Measurements from ENCODE around the gene PRKAG2.
A peak's percentile ranks its signal among the peaks of the same experiment; 100 is the strongest.
"Not testable (repeated sequence)": the region's sequence is repeated elsewhere in the genome, so short reads cannot be mapped to it uniquely, and the experiment has no call there.

The PRKAG2 gene

DNA sequence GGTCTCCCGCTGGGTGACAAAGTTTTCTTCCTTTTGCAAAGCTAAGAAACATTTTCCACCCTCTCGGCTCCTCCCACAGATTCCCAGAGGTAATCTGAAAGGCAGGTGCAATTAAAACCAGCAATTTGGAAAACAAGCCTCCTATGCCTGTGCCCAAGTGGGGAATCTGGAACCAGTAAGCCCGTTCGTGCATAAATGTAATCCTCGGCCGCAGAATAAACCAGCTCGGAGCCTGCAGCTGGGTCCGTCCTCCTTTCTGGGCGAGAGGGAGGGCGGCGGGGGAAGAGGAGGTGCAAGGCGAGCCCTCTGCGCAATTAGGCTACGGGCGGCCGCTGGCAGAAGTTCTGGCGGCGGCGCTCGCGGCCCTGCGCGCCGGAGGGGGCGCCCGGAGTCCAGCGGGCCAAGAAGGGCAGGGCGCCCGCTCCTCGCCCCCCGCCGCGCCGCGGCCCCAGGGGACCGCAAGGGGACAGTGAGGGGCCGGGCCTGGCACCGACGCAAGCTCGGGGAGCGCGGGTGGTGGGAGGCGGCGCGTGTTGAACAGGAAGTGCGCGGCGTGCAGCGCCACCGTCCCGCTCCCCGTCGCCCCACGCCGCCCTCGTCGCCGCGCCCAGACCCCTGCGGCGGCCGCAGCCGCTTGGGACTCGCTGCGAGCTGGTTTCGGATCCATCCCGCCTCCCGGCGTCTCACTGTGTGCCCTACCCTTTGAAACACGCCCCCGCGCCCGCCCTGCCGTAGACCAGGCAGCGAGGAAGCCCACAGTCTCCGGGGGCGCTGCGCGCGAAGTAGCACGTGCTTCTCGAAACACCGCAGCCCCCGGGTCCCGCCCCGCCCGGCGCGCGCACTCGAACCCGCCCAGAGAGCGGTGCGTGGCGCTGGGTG is at the start of gene PRKAG2:
PRKAG2 (minus strand) TSS at position 217 of the 879 bp plus-strand sequence. CDS start 495 bp downstream, outside the sequence.
- intact Hi-C loops (cut with micrococcal nuclease), result loop anchor here (2.0 to 5.0 kb wide), 5 partner anchors 26 to 245 kb away; no protein-coding TSS in a partner anchor
- Mint-ChIP-seq H3K36me3 (ENCODE audit: low read depth) (peaks cover 22% of the 10 kb centered on the region), H3K4me3 (peak within 1 kb of the TSS; percentile 98), H3K9me3 (no peaks in the 10 kb centered on the region), H3K4me1 (ENCODE audit: low read depth) (peaks cover 40% of the 10 kb centered on the region), H3K27ac (peak within 1 kb of the TSS; percentile 97), H3K27me3 (no peaks in the 10 kb centered on the region)

DNA sequence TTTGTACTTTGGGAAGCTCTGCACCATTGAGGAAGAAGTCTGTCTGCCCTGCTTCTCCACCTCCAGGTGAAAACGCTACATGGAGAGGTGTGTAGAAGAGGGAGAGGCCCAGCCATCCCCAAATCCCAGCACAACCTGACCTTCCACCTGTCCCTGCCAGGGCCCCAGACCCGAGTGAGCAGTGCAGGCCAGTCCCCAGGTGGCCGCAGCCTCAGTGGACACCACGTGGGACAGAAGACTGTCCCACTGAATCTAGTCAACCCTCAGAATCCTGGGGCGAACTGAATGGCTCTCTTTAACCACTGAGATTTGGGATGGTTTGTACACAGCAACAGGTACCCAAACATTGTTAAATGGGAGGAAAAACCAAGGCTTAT is 49.4 kb upstream of the PRKAG2 start:
- intact Hi-C loops (cut with micrococcal nuclease), result no loop called here

DNA sequence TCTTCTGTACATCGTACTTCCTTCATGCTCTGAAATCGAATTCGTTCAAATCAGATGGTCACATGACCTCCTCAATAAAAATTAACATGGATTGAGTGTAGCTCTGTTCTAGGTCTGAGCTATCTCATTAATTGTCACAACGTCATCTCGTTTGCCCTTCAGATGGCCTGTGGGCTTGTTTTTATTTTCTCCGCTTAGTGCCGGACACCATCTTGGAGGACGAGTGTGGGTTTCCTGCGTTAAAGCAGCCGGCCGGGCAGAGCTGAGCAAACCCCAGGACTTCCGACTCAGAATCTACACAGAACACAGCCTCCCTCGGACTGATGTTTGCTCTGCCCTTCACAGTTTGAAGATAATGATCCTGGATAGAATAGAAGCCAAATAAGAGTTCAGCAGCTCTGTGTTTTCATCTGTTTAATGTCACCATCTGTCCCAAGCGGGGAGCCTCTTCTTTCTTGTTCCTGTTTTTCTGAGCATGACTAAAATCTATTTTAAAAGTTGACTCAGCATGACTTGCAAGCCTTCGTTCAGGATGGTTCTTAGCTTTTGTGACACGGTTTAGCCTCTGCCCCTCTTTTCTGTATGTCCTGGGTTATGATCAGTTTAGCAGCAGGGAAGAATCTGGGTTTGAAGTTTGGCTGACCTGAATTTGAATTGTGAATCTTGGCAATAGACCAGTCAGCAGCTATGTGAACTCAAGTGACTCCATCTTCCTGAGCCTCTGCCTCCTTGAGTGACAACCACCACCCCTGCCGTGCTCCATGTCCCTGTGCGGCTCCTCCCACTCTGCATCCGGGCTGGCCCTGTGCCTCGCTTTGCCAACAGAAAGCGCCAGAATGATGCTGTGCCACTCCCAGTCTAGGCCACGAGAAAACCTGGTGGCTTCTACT is 48.8 kb upstream of the PRKAG2 start:
- Mint-ChIP-seq H3K4me3 (peak overlapping the region; percentile 59), H3K4me1 (ENCODE audit: low read depth) (peaks cover 74% of the 10 kb centered on the region), H3K9me3 (no peaks in the 10 kb centered on the region), H3K27ac (peak overlapping the region; percentile 99), H3K27me3 (no peaks in the 10 kb centered on the region), H3K36me3 (ENCODE audit: low read depth) (no peaks in the 10 kb centered on the region)
- intact Hi-C loops (cut with micrococcal nuclease), result no loop called here

More for the DNA sequence above, 49.4 kb upstream of the PRKAG2 start:
- Mint-ChIP-seq H3K36me3 (ENCODE audit: low read depth) (no peaks in the 10 kb centered on the region), H3K4me3 (peak overlapping the region; percentile 59), H3K9me3 (no peaks in the 10 kb centered on the region), H3K4me1 (ENCODE audit: low read depth) (peaks cover 69% of the 10 kb centered on the region), H3K27me3 (no peaks in the 10 kb centered on the region), H3K27ac (peak overlapping the region; percentile 99)

DNA sequence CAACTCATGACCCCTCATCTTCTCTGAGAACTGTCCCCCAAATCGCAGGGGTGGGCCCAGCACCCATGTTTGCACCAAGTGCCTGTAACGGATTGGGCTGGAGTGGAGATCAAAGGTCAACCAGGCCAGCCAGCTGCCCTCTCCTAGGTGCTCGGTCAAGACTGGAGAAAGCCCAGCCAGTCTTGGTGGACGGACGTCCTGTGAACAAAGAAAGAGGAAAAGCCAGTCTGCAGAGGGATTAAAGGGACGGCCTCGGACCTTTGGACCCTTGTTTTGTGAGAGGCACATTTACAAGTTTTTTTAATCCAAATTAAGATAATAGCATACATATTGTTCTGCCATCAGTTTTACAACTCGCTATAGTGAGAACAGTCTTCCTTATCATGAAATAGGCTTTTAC is 47.6 kb upstream of the PRKAG2 start:
- Mint-ChIP-seq H3K36me3 (ENCODE audit: low read depth) (no peaks in the 10 kb centered on the region), H3K9me3 (no peaks in the 10 kb centered on the region), H3K4me3 (no peak overlapping the region), H3K27me3 (no peaks in the 10 kb centered on the region), H3K27ac (peak overlapping the region; percentile 95), H3K4me1 (ENCODE audit: low read depth) (peaks cover 77% of the 10 kb centered on the region)
- intact Hi-C loops (cut with micrococcal nuclease), result no loop called here

DNA sequence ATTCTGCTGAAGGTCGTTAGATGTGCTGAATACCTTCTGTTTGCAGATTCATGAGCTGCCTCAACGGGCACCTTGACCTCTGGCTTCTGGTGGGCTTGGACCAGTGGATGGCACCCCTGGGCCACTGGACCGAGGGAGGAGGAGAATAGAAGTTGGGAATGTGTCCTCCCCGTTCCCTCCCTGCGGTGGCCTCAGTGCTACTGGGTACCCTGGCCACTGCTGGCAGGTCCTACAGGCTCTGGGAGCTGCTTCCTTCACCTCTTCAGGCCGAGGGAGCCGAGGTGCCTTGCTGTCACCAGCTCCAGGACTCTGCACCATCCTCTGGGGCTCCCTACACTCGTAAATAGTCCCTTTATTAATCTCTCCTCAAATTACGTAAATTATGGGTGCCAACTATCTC is 47.1 kb upstream of the PRKAG2 start:
- no peaks in the 10 kb centered on the region for H3K27me3 Mint-ChIP-seq
- H3K27ac Mint-ChIP-seq, result peak overlapping the region; percentile 95
- intact Hi-C loops (cut with micrococcal nuclease), result no loop called here

DNA sequence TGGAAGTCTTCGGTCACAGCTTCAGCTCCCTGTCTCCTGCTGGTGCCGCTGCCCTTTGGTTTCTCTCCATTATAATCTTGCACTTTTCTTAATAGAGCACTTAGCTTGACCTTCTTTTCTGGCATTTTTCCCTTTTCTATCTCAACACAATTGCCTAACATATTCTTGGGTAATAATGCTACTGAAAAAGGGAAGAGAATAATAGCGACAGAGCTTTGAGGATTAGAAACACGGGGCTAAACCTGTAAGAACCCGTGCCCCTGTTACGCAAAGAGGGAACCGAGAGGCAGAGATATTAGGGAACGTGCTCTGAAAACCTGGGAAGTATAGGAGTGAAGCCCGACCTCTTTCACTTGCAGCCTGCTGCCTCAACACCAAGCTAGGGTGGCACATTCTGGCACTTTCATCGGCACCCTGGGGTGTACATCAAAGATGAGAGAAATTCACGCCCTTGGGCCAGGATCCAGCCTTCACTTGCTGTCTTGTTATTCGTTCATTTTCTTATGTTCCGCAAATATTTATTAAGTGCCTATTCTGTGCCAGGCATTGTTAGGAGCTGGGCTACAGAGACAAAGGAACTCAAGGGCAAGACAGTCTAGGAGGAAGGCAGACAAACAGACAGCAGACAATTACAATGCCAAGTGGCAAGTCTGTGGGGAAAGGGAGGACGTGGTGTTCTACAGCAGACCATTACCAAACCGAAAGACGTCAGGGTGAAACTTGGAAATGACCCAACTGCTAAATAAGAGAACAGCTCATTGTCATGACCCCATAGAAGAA is 46.4 kb upstream of the PRKAG2 start:
- Mint-ChIP-seq H3K27ac (peak overlapping the region; percentile 95), H3K4me1 (ENCODE audit: low read depth) (peaks cover 89% of the 10 kb centered on the region), H3K9me3 (no peaks in the 10 kb centered on the region), H3K4me3 (peak overlapping the region; percentile 50), H3K36me3 (ENCODE audit: low read depth) (no peaks in the 10 kb centered on the region), H3K27me3 (no peaks in the 10 kb centered on the region)
- intact Hi-C loops (cut with micrococcal nuclease), result loop anchor here (1.0 to 2.0 kb wide), 3 partner anchors 9 to 46 kb away; partner anchors contain the start of gene PRKAG2

More for the DNA sequence above, 47.1 kb upstream of the PRKAG2 start:
- Mint-ChIP-seq H3K4me1 (ENCODE audit: low read depth) (peaks cover 82% of the 10 kb centered on the region), H3K36me3 (ENCODE audit: low read depth) (no peaks in the 10 kb centered on the region), H3K4me3 (no peak overlapping the region), H3K9me3 (no peaks in the 10 kb centered on the region)

DNA sequence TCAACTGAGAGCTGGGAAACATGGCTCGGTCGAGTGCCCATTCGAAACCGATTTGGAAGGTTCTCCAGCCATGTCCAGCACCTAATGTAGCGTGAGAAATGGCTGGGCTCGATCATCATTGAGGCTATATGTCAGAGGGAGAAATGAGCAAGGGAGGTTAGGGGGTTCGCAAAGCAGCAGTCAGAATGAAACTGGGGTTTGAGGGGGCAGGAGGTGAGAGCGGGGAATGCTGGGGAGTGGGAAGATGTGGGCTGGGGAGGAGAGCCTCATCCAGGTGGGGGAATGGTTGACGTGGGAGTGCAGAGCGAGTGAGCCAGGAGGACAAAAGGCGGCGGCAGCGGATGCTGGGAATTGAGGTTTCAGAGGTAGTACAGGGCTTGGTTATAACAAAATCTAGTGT is 44.5 kb upstream of the PRKAG2 start:
- no peak overlapping the region for H3K4me3 Mint-ChIP-seq
- no peaks in the 10 kb centered on the region for H3K27me3 Mint-ChIP-seq
- H3K4me1 Mint-ChIP-seq (ENCODE audit: low read depth), result peaks cover 92% of the 10 kb centered on the region
- peak overlapping the region; percentile 30 for H3K27ac Mint-ChIP-seq
- no peaks in the 10 kb centered on the region for H3K9me3 Mint-ChIP-seq
- intact Hi-C loops (cut with micrococcal nuclease), result no loop called here
- no peaks in the 10 kb centered on the region for H3K36me3 Mint-ChIP-seq (ENCODE audit: low read depth)

DNA sequence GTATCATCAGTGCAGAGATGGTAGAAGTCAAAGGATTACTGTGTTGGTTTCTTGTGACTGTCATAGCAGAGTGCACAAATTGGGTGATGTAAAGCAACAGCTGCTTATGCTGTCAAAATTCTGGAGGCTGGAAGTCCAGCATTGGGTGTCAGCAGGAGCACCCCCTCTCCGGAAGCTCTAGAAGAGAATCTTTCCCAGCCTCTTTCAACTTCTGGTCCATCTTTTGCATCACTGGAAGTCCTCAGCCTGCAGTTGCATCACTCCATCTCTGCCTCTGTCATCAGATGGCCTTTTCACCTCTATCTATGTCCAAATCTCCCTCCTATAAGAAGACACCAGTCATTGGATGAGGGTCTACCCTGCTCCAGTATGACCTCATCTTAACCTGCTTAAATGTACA is 43.6 kb upstream of the PRKAG2 start:
- Mint-ChIP-seq H3K27ac (no peak overlapping the region), H3K36me3 (ENCODE audit: low read depth) (no peaks in the 10 kb centered on the region), H3K9me3 (peaks cover 1% of the 10 kb centered on the region), H3K4me1 (ENCODE audit: low read depth) (peaks cover 84% of the 10 kb centered on the region), H3K27me3 (no peaks in the 10 kb centered on the region), H3K4me3 (no peak overlapping the region)
- intact Hi-C loops (cut with micrococcal nuclease), result no loop called here

DNA sequence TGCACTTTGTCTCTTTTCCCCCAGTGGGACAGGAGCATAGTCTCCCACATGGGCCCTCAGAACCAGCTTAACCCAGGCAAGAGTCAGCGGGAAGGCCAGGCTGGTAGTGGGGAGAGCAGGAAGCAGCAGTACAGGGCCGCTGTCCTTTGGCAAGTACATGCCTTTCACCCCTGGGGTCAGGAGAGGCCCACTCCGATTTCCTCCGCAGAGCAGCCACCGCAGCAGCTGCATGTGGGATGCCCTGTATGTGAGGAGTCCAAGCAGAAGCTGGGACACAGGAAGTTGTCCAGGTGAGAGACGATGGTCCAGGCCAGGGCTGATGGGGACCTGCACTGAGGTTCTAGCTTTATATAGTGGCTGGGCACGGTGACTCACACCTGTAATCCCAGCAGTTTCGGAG is 42.7 kb upstream of the PRKAG2 start:
- H3K27me3 Mint-ChIP-seq, result peaks cover 2% of the 10 kb centered on the region
- peak overlapping the region; percentile 85 for H3K27ac Mint-ChIP-seq
- intact Hi-C loops (cut with micrococcal nuclease), result no loop called here
- peaks cover 10% of the 10 kb centered on the region for H3K9me3 Mint-ChIP-seq
- no peak overlapping the region for H3K4me3 Mint-ChIP-seq
- peaks cover 85% of the 10 kb centered on the region for H3K4me1 Mint-ChIP-seq (ENCODE audit: low read depth)
- no peaks in the 10 kb centered on the region for H3K36me3 Mint-ChIP-seq (ENCODE audit: low read depth)

DNA sequence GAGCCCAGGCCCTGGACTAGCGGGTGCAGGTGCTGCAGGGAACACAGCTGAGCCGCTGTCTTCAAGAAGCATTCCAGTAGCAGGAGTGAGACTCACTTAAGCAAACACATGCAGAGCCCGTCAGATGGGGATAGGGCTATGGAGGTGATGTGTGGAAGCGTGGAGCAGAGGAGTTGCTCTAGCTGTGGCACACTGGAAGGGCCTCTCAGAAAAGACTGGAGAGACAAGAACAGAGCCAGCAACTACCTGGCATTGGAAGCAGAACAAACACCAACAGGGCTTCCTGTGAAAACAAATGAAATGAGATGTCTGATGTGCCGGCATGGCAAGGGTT is 41.6 kb upstream of the PRKAG2 start:
- H3K9me3 Mint-ChIP-seq, result peaks cover 21% of the 10 kb centered on the region

DNA sequence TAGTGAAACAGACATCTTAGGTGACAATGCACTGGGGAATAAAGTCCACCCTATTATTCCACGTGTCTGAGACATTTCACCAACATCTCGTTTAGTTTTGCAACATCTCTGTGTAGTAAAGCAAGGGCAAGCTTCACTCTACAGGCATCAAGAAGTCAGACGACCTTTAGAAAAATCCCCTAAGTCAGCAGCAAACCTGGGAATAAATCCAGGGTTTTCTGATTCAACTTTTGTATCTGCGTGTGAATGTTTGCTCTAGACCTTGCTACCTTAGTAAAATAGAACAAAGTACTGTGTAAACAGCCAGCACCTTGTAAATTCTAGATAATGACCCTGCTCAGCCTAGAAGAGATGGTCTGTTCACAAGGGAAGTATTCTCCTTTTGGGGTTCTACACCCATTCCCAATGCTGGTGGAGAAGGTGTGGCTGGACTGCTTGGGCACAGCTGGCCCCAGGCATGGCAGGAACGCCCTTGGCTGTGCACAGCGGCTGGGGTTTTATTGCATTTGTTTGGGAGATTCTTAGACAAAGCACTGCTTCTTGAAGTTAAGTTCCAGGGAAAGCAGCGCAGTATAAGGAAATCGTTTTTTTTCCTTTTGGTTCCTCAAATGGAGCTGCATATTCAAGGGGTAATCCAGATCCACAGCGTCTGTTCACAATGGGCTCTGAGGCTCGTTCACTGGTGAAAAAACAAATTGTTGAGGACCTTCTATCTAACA is 41.0 kb upstream of the PRKAG2 start:
- Mint-ChIP-seq H3K27me3 (peaks cover 2% of the 10 kb centered on the region), H3K27ac (peak overlapping the region; percentile 85), H3K36me3 (ENCODE audit: low read depth) (peaks cover 7% of the 10 kb centered on the region), H3K9me3 (peaks cover 27% of the 10 kb centered on the region), H3K4me3 (peak overlapping the region; percentile 39), H3K4me1 (ENCODE audit: low read depth) (peaks cover 68% of the 10 kb centered on the region)
- intact Hi-C loops (cut with micrococcal nuclease), result loop anchor here (2.0 kb wide), 1 partner anchor 33 kb away; no protein-coding TSS in a partner anchor

More for the DNA sequence above, 41.6 kb upstream of the PRKAG2 start:
- H3K27me3 Mint-ChIP-seq, result peaks cover 2% of the 10 kb centered on the region
- peaks cover 7% of the 10 kb centered on the region for H3K36me3 Mint-ChIP-seq (ENCODE audit: low read depth)
- H3K4me1 Mint-ChIP-seq (ENCODE audit: low read depth), result peaks cover 74% of the 10 kb centered on the region
- intact Hi-C loops (cut with micrococcal nuclease), result no loop called here
- peak overlapping the region; percentile 39 for H3K4me3 Mint-ChIP-seq
- H3K27ac Mint-ChIP-seq, result peak overlapping the region; percentile 85

DNA sequence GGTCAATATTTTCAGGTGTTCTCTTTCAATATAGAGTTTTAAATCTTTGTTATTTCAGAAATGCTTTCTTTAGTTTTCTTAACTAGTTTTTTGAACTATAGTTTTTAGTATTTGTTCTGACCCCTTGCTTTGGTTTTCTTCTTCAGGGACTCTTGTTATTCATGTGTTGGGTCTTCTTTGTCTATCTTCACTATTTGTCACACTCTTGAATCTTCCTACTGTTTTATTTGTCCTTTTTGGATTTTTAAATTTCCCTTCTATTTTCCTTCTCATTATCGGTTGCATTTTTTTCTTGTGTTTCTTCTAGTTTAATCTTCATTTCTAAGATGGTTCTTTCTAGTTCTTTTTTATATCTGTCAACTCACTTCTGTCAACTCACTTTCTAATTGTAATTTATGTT is 37.1 kb upstream of the PRKAG2 start:
- H3K27me3 Mint-ChIP-seq, result peaks cover 4% of the 10 kb centered on the region
- H3K4me1 Mint-ChIP-seq (ENCODE audit: low read depth), result peaks cover 31% of the 10 kb centered on the region
- peaks cover 7% of the 10 kb centered on the region for H3K36me3 Mint-ChIP-seq (ENCODE audit: low read depth)
- no peak overlapping the region for H3K4me3 Mint-ChIP-seq
- H3K9me3 Mint-ChIP-seq, result peaks cover 27% of the 10 kb centered on the region
- H3K27ac Mint-ChIP-seq, result no peak overlapping the region
- intact Hi-C loops (cut with micrococcal nuclease), result no loop called here

DNA sequence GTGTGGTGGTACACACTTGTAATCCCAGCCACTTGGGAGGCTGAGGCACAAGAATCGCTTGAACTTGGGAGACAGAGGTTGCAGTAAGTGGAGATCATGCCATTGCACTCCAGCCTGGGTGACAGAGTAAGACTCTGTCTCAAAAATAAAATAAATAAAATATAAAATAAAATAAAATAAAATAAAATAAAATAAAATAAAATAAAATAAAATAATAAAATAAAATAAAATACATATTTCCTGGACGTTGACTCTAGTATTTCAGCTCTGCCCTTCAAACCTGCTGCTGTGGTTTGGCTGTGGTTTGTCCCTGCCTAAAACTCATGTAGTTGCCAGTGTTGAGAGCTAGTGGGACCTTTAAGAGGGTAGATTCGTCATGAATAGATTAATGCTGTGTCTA is 33.7 kb upstream of the PRKAG2 start:
- H3K27ac Mint-ChIP-seq; H3K4me1 Mint-ChIP-seq (ENCODE audit: low read depth); H3K36me3 Mint-ChIP-seq (ENCODE audit: low read depth); intact Hi-C loops (cut with micrococcal nuclease); H3K4me3 Mint-ChIP-seq: not testable (repeated sequence)
- H3K27me3 Mint-ChIP-seq, result peaks cover 14% of the 10 kb centered on the region
- peaks cover 27% of the 10 kb centered on the region for H3K9me3 Mint-ChIP-seq

All from dendritic cell treated with granulocyte-macrophage colony-stimulating factor and Interleukin-4, amounts not matched to agents 40 ng/mL and 50 ng/mL, for 4 days (primary cell).